NCI-H1436 (cell line): ENCODE measurements around the gene REN.
A peak's percentile ranks its signal among the peaks of the same experiment; 100 is the strongest.

Source experiments
- DNase-seq: peaks from one replicate; lab custom pipeline; 2025; lab: John Stamatoyannopoulos, UW

REN gene

GRCh38 chr1:204190212-204191211, 24.4 kb upstream of the REN start:
- DNase-seq: peak; percentile 61

GRCh38 chr1:204188959-204189639, 23.0 kb upstream of the REN start:
- no peak for DNase-seq

GRCh38 chr1:204186597-204186996, 20.5 kb upstream of the REN start:
- no peak for DNase-seq

GRCh38 chr1:204181116-204181515, 15.0 kb upstream of the REN start:
- DNase-seq: no peak

- no peak for DNase-seq
Observed at GRCh38 chr1:204180133-204180532, 14.0 kb upstream of the REN start.

- no peak for DNase-seq
Observed at GRCh38 chr1:204178487-204179281, 12.5 kb upstream of the REN start.

- DNase-seq: no peak
Observed at GRCh38 chr1:204177133-204177532, 11.0 kb upstream of the REN start.

GRCh38 chr1:204176049-204176448, 9.9 kb upstream of the REN start:
- DNase-seq: no peak

GRCh38 chr1:204174958-204175357, 8.8 kb upstream of the REN start:
- no peak for DNase-seq

- DNase-seq: no peak
Observed at GRCh38 chr1:204172404-204173029, 6.4 kb upstream of the REN start.

- no peak for DNase-seq
Observed at GRCh38 chr1:204171751-204172178, 5.6 kb upstream of the REN start.

- no peak for DNase-seq
Observed at GRCh38 chr1:204170494-204171155, 4.5 kb upstream of the REN start.

- no peak for DNase-seq
Observed at GRCh38 chr1:204169858-204170257, 3.7 kb upstream of the REN start.

GRCh38 chr1:204167730-204168129, 1.6 kb upstream of the REN start:
- DNase-seq: no peak

- peak; percentile 82 for DNase-seq
Observed at GRCh38 chr1:204162494-204163074, 3.6 kb downstream of the REN start.

- no peak for DNase-seq
Observed at GRCh38 chr1:204161609-204162493, 4.3 kb downstream of the REN start.

- no peak for DNase-seq
Observed at GRCh38 chr1:204157962-204158361, 8.2 kb downstream of the REN start.

GRCh38 chr1:204155881-204156280, 10.3 kb downstream of the REN start:
- no peak for DNase-seq

- peak; percentile 46 for DNase-seq
Observed at GRCh38 chr1:204154568-204155255, 11.4 kb downstream of the REN start.
